GM18526 (cell line): ENCODE results near the gene KIRREL3.

Source experiments
- POLR2A ChIP-seq: IDR thresholded peaks from 3 replicates; pipeline ENCODE4 v1.6.1; 2011; ENCODE audit not compliant: insufficient read length; ENCODE audit errors: extremely low read depth

Gene KIRREL3

DNA sequence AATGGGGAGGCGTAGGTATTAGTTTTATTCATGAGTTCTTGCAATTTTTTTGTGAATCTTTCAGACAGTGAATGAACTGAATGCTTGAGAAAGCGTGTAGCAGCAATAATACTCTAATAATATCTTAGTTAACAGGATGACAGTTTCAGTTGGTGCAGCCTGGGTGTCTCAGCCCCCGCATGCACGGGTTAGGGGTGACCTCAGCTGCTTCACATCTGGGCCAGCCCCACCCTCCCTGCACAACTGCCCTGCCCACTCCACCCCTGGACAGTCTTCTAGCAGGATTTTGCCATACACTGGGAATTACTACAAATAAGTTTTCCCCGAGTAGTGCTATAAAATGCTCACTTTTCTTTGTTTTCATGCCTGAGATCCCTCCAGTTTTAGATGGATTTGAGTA lies 561.9 kb downstream of the KIRREL3 start:
- TF ChIP-seq POLR2A = no peak

DNA sequence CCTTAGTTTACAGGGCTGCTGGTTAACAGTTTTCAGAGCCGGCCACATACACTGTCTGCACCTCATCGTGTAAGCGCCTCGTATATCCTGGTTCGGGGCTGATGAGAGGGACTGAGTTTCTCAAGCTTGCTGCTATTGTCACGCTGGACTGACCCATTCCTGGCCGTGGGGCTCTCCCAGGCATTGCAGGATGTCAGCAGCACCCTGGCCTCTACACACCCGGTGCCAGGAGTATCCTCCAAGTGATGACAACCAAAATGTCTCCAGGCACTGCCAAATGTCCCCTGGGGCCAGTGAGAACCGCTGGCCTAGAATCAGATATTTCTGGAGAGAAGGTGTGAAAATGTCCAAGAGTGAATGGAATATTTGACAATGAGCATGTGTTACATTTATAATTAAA lies 562.3 kb downstream of the KIRREL3 start:
- TF ChIP-seq POLR2A = no peak

DNA sequence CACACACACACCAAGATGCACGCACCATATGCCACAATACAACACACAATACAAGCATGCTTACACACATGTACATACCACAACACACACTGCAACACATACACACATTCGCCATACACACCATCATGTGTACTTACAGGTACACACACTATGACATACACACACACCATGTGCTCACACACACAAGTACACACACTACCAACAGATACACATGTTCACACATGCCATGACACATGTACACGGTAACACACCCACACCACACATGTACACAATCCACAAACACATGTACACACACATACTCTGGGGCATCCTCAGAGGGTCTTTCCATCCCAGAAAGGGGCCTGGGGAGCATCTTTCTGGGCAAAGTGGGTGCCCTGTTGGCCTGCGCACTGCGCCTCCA lies 562.8 kb downstream of the KIRREL3 start:
- TF ChIP-seq POLR2A = no peak

DNA sequence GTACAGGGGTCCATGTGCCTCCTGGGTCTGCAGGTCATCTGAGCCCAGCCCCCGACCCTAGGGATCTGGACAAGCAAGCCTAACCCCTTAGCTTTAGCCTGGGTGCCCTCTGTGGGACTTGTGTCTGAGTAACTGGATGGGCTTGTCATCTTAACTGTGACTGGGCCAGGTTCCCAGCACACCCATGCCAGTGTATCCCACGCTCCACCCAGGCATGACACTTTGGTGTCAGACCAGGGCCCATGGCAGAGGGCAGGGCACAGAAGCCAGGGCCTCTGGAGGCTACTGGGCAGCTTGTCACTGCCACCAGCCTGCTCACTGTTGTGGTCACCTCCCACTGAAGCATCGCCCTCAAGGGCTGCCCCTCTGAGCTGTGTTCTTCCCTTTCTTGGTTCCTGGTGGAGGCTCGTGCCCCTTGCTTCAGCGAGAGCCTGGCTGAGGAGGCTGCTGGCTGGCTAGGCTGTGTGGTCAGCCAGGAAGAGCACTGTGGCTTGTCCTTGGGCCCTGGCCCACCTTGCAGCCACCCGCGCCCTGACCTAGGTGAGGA lies 564.3 kb downstream of the KIRREL3 start:
- no peak for TF ChIP-seq POLR2A

DNA sequence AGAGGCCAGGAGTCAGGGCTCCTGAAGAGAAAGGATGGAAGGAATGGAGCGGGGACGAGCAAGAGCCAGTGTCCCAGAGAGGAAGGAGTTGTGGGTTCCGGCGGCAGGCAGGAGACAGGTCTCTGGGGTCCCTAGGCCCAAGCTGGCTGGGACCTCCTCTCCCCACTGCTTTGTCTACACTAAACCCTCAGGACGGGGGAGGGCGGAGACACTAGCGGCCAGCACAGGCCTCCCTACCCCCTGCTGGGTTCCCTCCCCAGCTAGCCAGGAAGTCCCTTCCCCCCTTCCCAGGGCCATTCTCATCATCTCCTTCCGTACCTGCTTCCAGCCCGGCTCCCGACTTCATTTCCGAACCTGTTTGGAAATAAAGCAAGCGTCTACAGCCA lies 565.6 kb downstream of the KIRREL3 start:
- no peak for TF ChIP-seq POLR2A

DNA sequence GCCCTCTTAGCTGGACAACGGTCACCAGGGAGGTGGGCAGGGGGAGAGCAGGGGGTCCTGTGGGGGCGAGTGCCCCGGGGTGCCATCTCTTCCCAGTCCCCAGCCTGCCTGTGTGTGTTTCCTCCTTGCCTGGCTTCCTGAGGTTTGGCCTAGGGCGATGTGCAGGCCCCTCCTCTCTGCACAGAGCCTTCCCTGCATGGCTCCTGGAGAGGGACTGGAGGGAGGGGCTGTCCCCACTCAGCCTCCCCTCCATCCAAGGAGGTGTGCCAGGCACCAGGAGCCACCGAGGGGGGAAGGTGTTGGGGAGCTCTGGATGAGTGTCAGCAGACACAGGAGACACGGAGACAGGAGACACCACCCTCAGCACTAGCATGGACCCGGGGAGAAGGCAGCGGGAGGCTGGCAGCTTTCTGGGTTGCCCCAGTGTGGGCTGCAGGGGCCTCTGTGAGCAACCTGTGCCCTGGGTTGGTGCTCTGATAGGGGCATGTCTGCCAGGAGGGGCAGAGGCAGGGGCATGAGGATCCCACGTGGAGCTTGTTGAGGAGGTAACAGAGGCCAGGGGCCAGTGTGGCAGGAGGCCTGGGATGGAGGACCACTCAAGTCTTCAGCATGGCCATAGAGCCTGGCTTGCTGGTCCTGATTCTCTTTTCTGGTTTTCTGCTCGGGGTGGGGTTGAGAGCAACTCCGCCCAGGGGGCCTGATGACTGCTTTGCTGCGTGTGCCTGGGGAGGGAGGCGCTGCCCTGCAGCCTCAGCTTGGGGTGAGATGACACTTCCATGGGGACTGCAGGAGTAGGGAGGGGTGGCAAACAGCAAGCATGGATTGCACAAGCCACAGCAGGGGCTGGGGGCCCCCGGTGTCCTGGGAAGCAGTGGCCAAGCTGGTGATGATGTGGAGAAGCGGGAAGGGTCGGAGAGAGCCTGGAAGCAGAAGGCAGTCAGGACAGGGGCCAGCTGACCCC lies 566.3 kb downstream of the KIRREL3 start:
- no peak for TF ChIP-seq POLR2A

DNA sequence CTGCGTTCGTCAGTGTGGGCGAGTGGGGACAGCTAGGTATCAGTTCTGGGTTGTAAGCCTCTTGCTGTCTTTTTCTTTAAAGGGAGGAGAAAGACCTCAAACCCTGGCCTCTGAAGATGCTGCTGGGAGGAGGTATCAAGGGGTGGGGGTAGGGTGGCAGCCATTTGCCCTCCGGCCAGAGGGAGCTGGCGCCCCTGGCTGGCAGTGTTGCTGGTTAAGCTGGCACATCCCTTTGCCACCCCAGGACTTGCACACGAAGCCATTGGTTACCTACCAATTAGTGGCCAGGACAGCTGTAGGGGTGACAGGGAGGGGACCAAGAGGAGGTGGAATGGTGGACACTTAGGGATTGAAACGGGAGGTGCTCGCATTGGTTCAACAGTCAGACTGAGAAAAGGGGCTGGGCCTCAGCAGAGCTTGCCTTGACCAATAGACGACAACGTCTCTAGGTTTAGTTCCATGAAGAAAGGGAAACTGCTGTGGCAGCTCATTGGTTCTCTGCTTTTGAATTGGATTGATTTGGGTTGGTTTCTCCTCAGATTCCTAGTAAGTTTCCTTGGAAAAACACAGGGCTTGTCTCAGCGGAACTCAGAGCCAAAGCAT lies 567.2 kb downstream of the KIRREL3 start:
- TF ChIP-seq POLR2A = no peak

DNA sequence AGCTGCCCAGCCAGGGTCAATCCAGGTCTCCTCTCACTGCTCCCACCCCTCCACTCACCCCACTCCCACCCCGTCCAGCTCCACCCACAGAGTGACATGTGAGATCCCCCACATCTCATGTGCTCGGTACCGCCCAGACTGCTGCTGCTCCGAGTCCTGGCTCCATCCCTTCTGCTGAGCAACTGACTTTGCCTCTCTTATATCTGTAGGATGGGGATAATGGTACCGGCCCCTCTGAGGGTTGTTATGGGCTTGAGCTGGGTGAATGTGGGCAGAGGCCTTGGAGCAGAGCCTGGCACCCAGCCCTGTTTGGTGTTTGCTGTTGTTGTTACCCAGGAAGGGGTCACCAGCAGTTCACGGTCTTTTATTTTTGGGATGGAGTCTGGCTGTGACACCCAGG lies 568.0 kb downstream of the KIRREL3 start:
- TF ChIP-seq POLR2A = no peak

DNA sequence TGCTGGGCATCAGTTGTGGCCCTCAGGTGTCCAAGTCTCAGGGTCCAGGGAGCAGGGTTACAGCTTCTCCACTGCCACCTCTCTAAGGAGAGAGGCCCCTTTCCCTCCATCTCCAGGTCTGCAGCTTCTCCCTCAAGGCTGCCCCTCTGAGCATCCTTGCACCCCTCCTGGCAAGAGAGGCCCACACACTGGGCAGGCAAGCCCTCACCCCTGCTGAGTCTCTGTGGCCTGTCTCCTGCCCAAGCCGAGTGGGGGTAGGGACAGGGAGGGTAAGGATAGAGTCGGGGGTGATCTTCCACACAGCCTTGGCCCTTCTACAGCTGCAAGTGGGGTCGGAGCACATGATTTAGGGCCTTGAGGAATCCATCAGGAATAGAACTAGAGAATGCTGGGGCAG lies 568.5 kb downstream of the KIRREL3 start:
- no peak for TF ChIP-seq POLR2A

DNA sequence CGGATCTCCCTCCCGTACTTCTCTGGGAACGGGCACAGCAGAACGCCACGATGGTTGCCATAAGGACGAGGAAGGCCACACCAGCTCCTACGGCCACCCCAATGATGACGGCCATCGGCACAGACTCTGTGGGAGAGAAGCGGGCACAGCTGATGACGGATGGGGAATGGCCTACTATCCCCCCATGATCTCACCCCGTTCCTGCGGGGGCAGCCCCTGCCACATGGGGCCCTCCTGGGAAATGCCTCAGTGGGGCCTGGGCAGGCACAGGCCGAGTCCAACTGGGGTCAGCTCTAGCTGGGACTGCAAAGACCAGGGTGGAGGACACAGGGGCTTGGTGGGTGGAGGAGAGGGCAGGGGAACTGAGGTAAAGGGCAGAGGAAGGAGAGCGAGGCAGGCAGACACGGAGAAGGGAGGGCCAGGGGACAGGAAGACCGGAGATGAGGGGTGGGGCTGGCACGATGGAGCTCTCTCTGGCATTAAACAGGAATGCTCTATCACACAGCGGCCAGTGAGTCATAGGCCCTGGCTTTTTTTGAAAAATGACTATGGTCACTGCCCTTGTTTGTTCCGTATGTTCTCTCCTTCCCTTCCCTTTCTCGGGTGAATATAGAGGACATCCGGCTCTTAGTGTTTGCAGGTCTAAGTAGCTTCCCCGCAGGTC lies 569.0 kb downstream of the KIRREL3 start:
- no peak for TF ChIP-seq POLR2A

DNA sequence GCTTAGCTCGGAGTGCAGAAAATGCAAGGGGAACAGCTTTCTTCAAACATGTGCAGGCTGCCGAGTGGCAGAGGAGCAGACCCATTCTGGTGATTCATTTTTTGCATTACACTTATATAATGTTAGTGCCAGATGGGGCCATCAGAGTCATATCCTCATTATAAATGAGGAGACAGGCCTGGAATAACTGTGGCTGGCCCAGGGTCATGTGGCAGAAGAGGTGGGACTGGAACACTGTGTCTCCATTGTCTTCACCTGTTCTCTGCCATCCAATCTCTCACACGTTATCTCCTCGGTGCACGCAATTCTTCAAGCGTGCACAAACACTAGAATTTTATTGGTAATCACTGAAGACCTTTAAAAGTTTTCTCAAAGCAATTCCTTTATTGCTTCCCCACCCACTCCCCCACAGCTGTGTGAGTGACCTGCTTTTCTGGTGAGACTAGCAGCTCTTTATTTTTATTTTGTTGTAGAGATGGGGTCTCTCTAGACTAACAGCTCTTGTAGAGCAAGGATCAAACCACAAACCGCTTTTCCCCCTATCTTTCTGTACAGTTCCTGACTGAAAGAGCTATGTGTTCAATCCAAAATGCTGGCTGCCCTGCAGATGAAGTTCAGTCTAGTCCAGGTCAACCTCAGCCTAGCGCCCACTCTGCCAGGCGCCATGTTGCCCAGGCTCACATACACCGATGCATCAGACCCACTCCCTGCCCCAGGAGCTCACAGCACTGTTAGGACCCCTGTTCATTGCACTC lies 569.8 kb downstream of the KIRREL3 start:
- TF ChIP-seq POLR2A = no peak

DNA sequence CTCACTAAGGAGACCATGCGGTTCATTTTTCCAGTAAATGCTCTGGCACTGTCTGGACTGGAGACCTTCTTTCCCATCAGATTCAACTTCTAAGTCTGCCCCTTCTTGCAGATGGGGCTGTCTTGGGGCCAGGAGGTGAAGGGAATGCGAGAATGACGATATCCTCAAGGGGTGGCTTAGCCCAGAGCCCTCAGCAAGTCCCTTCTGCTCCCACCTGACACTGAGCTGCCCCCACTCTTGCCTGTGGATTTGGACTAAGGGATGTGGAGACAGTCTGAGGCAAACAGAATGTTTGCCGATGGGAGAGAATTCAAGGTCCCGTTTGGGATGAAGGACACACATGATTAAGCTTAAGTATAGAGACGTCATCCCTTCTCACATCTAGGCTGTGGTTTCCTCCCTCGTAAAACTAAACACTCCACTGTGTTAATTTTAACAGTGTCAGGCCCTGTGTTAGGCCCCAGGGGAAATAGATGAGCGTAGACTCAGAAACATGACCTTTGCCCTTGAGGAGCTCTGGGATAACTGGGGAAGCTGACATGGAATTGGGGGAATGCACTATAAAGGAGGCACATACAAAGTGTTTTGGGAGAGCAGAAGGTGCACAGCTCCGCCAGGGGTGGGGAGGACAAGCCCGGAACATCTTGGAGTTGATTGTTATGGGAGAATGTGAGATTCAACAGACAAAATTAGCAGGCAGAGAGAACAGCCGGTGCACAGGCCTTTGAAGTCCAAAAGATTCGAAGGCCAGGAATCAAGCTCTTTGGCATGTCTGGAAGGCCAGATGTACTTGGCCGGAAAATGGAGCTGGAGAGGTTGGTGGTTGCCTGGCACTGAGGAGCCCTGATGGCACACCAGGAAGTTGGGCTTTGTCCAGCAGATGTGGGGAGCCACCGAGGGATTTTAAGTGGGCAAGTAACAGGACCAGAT lies 573.5 kb downstream of the KIRREL3 start:
- TF ChIP-seq POLR2A = no peak

DNA sequence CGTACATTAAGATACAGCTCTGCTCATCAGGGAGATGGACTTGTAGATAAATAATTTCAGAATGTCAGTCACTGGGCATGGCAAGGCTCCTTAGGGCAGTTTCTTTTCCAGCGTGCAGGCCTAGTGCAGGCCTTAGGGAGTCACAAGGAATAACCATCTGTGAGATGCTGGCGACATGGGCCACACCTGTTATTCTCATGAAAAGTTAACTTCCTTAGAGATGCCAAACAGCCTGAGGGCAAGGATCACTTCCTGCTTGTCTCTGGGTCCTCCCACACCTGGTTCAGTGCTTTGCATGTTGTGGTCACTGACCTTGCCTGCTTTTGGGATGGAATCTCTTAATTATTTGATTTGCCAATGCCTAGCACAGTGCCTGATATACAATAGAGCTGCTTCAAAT lies 574.5 kb downstream of the KIRREL3 start:
- no peak for TF ChIP-seq POLR2A

DNA sequence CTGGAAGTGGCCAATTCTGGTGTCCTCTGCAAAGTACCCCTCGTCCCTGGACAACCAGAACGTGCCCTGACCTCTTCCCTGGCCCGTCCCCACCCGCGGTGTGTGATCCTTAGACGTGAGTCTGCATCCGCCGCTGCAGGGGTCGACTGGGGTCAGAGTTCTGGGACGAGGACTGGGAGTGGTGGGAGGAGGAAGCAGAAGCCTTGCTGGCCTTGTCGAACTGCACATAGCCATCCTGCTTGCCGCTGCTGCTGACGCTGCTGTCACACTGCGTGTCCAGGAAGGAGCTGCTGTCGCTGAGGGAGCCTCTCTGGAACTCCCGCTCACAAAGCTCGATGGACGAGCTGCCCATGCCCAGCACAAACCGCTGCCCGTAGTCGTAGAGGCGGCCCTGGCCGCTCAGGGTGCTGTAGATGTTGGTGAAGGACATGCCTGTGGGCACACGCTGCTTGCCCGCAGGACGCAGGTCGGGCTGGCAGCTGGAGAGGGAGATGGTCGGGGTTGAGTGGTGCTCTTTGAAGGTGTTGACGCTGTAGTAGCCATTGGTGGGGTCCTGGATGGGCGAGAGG lies 576.0 kb downstream of the KIRREL3 start:
- TF ChIP-seq POLR2A = no peak

DNA sequence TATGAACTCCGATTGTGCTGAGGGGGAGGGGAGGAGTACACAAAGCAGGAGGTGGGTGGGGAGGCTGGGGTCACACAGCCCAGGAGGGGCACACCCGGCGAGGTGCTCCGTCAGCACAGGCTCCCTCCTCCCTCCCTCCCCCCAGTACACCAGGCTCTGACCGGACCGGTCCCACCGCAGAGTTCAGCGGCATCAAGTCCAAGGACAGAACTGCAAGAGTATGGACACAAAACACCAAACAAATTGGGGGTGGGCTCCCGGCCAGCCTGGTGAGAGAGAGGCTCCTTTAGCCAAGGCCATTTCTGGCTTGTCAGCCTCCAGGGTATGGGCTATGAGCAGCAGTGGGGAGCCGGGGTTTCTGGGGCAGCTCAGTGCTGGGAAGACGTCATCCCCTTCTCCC lies 576.8 kb downstream of the KIRREL3 start:
- no peak for TF ChIP-seq POLR2A
